GM19023 (cell line): ENCODE measurements around the gene TMEM217.
"Not testable (repeated sequence)": the region's sequence is repeated elsewhere in the genome, so short reads cannot be mapped to it uniquely, and the experiment has no call there.

Experiments used
- ATAC-seq: cut with Tn5 transposase; IDR thresholded peaks from one replicate; pipeline ENCODE4 v1.9.1; 2021; ENCODE audit warnings: mild to moderate bottlenecking, moderate library complexity; ENCODE audit not compliant: unreplicated experiment

TMEM217 gene

GRCh38 chr6:37257634-37258404, at the start of gene TMEM217, which contains the start of gene TBC1D22B:
TMEM217 (minus strand) TSS chr6:37258144; CDS start chr6:37219030, 39,114 bp downstream.
TBC1D22B (plus strand) TSS chr6:37257772; CDS start chr6:37257918, 146 bp downstream.
- peak; percentile 99 for ATAC-seq

GRCh38 chr6:37307484-37307883, 49.5 kb upstream of the TMEM217 start:
- ATAC-seq: not testable (repeated sequence)

- no peak for ATAC-seq
Measured at GRCh38 chr6:37306624-37307222, 48.8 kb upstream of the TMEM217 start.

GRCh38 chr6:37305841-37306425, 48.0 kb upstream of the TMEM217 start:
- no peak for ATAC-seq

GRCh38 chr6:37304766-37305165, 46.8 kb upstream of the TMEM217 start:
- ATAC-seq: no peak

- no peak for ATAC-seq
Measured at GRCh38 chr6:37303891-37304503, 46.1 kb upstream of the TMEM217 start.

GRCh38 chr6:37303091-37303660, 45.2 kb upstream of the TMEM217 start:
- no peak for ATAC-seq

- ATAC-seq: no peak
Measured at GRCh38 chr6:37302086-37302686, 44.2 kb upstream of the TMEM217 start.

- ATAC-seq: no peak
Measured at GRCh38 chr6:37299990-37300389, 42.0 kb upstream of the TMEM217 start.

GRCh38 chr6:37298958-37299357, 41.0 kb upstream of the TMEM217 start:
- no peak for ATAC-seq

- not testable (repeated sequence) for ATAC-seq
Measured at GRCh38 chr6:37297637-37298036, 39.7 kb upstream of the TMEM217 start.

GRCh38 chr6:37293426-37293825, 35.5 kb upstream of the TMEM217 start:
- ATAC-seq: no peak

- no peak for ATAC-seq
Measured at GRCh38 chr6:37289931-37290330, 32.0 kb upstream of the TMEM217 start.

GRCh38 chr6:37288247-37288646, 30.3 kb upstream of the TMEM217 start:
- ATAC-seq: no peak

GRCh38 chr6:37287519-37288157, 29.7 kb upstream of the TMEM217 start:
- ATAC-seq: no peak

GRCh38 chr6:37285861-37286311, 27.9 kb upstream of the TMEM217 start:
- ATAC-seq: no peak

- no peak for ATAC-seq
Measured at GRCh38 chr6:37284781-37285180, 26.8 kb upstream of the TMEM217 start.

- no peak for ATAC-seq
Measured at GRCh38 chr6:37283671-37284151, 25.8 kb upstream of the TMEM217 start.

- ATAC-seq: no peak
Measured at GRCh38 chr6:37283268-37283667, 25.3 kb upstream of the TMEM217 start.

GRCh38 chr6:37282371-37282770, 24.4 kb upstream of the TMEM217 start:
- ATAC-seq: no peak
